Subcutaneous adipose tissue (tissue), 4 donors: Measurements from ENCODE around the gene CPN2. TPM values are rescaled to one million over a fixed set of nuclear protein-coding genes. Genes with fewer than 3 reads are reported as not detected.

ENCODE experiments used
- total RNA-seq, 4 donors: library from RNA; depleted of rRNA; stranded (reverse); fragments of >200 nt; gene quantifications; one replicate each; pipeline ENCODE4 v1.1.0, GENCODE V29; 2016
- TF ChIP-seq, protein P1 (sequence below): fragments of 450-650 bp; IDR thresholded peaks from one replicate; pipeline ENCODE4 v1.5.1; 2016; ENCODE audit warnings: low read depth, mild to moderate bottlenecking, control low read depth, antibody characterized with exemption, moderate library complexity

Gene CPN2, protein sequence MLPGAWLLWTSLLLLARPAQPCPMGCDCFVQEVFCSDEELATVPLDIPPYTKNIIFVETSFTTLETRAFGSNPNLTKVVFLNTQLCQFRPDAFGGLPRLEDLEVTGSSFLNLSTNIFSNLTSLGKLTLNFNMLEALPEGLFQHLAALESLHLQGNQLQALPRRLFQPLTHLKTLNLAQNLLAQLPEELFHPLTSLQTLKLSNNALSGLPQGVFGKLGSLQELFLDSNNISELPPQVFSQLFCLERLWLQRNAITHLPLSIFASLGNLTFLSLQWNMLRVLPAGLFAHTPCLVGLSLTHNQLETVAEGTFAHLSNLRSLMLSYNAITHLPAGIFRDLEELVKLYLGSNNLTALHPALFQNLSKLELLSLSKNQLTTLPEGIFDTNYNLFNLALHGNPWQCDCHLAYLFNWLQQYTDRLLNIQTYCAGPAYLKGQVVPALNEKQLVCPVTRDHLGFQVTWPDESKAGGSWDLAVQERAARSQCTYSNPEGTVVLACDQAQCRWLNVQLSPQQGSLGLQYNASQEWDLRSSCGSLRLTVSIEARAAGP
- total RNA-seq: under 1 TPM in 2 of 4 donors, not detected in 2; 0.38 to 0.44 TPM

DNA sequence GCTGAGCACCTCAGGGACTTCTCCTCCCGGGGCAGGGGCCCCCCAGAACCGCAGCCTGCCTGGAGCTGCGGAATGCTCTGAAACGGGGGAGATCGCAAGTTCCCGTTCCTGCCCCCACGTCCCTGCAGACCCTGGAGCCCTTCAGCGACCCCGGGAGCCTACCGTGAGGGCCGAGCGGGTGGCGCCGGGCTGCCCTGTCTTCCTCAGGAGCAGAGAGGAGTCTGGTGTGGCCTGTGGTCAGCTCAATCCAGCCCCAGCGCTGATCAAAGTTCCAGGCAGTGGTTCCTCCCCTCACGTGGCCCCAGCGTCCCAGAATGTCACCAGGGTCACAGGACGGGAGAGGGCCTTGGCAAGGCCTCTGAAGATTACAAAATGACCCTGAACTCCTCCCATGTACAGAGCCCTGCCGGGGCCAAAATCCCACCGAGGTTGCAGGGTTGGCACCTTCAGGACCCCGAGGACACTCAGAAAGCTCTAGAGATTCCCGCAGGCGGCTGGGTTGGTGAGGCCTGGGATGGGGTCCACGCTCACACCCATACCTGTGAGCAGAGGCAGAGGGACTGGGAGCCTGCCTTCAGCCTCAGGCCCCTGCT, at the start of gene CPN2:
TSS of gene CPN2 (minus strand) at position 249 of the 593 bp plus-strand sequence. CDS start 8,626 bp downstream, outside the sequence.
- TF ChIP-seq, protein P1, sequence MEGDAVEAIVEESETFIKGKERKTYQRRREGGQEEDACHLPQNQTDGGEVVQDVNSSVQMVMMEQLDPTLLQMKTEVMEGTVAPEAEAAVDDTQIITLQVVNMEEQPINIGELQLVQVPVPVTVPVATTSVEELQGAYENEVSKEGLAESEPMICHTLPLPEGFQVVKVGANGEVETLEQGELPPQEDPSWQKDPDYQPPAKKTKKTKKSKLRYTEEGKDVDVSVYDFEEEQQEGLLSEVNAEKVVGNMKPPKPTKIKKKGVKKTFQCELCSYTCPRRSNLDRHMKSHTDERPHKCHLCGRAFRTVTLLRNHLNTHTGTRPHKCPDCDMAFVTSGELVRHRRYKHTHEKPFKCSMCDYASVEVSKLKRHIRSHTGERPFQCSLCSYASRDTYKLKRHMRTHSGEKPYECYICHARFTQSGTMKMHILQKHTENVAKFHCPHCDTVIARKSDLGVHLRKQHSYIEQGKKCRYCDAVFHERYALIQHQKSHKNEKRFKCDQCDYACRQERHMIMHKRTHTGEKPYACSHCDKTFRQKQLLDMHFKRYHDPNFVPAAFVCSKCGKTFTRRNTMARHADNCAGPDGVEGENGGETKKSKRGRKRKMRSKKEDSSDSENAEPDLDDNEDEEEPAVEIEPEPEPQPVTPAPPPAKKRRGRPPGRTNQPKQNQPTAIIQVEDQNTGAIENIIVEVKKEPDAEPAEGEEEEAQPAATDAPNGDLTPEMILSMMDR: no peak

DNA sequence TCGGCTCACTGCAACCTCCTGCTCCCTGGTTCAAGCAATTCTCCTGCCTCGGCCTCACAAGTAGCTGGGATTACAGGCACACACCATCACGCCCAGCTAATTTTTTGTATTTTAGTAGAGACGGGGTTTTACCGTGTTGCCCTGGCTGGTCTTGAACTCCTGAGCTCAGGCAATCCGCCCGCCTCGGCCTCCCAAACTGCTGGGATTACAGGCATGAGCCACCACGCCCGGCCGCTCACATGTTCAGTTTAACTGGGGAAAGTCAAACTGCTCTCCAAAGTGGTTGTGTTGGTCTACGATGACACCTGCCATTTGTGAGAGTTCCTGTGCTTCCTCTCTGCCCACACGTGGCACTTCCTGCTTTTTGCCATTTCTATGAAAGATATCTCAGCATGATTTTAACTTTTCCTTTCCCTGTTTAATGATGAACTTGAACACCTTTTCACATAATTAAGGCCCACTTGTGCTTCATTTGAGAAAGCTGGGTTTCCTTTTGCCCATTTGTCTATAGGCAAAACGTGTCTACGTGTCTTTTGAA, 48.8 kb upstream of the CPN2 start:
- TF ChIP-seq, protein P1: no peak

DNA sequence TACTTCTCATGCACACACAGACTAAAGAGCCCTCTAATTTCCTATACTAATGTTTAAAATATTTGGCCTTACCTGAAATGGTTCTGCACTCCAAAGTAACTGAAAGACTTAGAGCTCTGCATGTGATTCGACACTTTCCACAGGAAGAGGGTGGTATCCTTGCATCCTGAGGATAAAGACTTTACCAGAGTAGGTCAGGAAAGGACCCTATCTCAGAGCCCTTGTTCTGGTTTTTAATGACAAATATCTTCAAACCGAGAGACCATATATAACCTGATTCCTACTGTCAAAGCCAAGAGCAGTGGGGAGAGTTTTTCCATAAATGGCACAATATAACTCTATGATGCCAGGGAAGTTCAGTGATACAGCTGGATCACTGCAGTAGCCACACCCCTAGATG, 48.0 kb upstream of the CPN2 start, which contains the start of gene GP5:
TSS of gene GP5 (minus strand) at position 101 of the 400 bp plus-strand sequence. CDS start 984 bp downstream, outside the sequence.
- TF ChIP-seq, protein P1: no peak

DNA sequence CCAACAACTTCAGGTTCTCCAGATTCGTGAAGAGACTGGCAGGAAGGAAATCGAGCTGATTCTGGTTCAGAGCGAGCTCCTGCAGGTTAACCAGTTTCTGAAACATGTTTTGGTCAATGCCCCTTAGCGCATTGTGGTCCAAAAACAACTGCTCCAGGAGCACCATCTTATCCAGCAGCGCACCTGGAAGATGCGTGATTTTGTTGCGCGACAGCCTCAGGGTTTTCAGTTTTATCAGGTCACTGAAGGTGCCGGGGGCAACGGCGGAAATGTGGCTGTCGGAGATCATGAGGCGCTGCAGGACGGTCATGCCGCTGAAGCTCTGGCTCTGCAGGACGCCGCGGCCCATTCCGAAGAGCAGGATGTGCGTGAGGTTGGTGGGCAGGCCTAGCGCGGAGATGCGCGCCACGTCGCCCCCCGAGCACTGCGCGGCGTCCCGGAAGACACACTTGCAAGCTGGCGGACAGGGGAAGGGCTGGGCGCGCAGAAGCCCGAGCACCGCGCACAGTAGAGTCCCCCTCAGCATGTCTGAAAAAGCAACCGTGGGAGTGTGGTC, 46.7 kb upstream of the CPN2 start:
- TF ChIP-seq, protein P1: no peak

DNA sequence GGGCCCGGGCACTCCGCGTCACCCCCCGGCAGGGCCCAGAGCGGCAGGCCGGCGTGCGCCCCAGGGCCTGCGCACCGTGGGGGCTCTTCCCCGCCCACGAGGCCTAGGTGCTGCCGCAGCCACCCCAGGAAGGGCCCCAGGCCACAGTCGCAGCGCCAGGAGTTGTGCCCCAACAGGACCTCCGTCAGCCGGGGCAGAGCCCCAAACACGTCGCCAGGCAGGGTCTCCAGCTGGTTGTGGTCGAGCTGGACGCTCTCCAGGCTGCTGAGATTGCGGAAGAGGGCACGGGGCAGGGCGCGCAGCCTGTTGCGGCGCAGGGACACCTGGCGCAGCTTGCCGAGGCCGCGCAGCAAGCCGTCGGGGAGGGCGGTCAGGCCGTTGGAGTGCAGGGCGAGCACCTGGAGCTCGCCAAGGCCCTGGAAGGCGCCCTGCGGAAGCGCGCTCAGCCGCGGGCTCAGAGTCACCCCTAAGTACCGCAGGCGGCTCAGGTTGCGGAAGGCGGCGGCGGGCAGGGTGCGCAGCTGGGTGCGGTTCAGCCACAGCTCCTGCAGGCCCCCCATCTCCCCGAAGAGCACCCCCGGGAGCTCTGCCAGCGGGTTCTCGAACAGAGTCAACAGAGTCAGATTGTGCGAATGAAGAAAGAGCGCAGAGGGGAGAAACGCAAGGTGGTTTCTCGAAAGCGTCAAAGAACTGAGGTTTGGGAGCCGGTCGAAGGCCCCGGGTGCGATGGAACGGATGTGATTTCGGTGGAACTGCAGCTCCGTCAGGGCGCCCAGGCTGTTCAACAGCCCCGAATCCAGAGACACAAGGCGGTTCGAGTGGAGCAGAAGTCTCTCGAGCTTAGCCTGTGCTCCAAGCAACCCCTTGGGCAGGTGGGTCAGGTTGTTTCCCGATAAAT, 46.0 kb upstream of the CPN2 start:
- TF ChIP-seq, protein P1: no peak

DNA sequence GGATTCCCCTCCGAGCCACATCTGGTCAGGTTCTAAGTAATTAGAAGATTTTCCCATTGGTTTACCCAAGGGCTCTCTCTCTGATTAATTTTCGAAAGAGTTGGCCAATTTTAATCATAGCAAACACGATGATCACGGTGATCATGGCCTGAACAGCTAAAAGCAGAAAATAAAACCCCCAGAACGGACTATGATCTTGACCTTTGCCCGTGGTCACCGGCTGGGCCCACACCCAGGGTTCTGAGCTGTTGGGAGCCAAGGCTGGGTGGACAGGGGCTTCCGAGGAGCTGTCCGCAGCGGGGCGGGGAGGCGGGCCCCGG, 45.4 kb upstream of the CPN2 start:
- TF ChIP-seq, protein P1: no peak
